ENCODE measurements around the gene LPIN1. TPM values are rescaled to one million over a fixed set of nuclear protein-coding genes. Genes with fewer than 3 reads are reported as not detected.
"Not testable (repeated sequence)": the region's sequence is repeated elsewhere in the genome, so short reads cannot be mapped to it uniquely, and the experiment has no call there.

Gene LPIN1
- polyA plus RNA-seq, 1 donor from 2014 or later: 17.3 TPM

- Mint-ChIP-seq H3K27ac (peak overlapping the region in 2 of 3 donors; percentile 8 to 71), H3K9me3 (no peaks in the 10 kb centered on the region), H3K27me3 (no peaks in the 10 kb centered on the region), H3K4me3 (peak overlapping the region in 2 of 4 donors; percentile 11 to 32), H3K36me3 (peaks cover 1% of the 10 kb centered on the region), H3K4me1 (peaks cover 44 to 53% (median 45%) of the 10 kb centered on the region in 3 donors)
Measured at GRCh38 chr2:11758647-11759046, 12.2 kb downstream of the LPIN1 start.

- Mint-ChIP-seq H3K4me3 (peak overlapping the region in 1 of 4 donors; percentile 65), H3K27ac (peak overlapping the region in 2 of 3 donors; percentile 8 to 71), H3K4me1 (peaks cover 37 to 46% (median 43%) of the 10 kb centered on the region in 3 donors)
- H3K36me3 Mint-ChIP-seq, H3K9me3 Mint-ChIP-seq, H3K27me3 Mint-ChIP-seq: not testable (repeated sequence)
Measured at GRCh38 chr2:11759182-11759975, 12.9 kb downstream of the LPIN1 start.

- H3K27me3 Mint-ChIP-seq: no peaks in the 10 kb centered on the region
- no peaks in the 10 kb centered on the region for H3K9me3 Mint-ChIP-seq
- H3K4me1 Mint-ChIP-seq: peaks cover 22 to 33% (median 32%) of the 10 kb centered on the region in 3 donors
- no peak overlapping the region for H3K27ac Mint-ChIP-seq
- H3K4me3 Mint-ChIP-seq: no peak overlapping the region
- peaks cover 6% of the 10 kb centered on the region for H3K36me3 Mint-ChIP-seq
Measured at GRCh38 chr2:11761259-11761658, 14.8 kb downstream of the LPIN1 start.

GRCh38 chr2:11762031-11762430, 15.6 kb downstream of the LPIN1 start:
- no peaks in the 10 kb centered on the region for H3K27me3 Mint-ChIP-seq
- peak overlapping the region in 1 of 4 donors; percentile 54 for H3K4me3 Mint-ChIP-seq
- H3K4me1 Mint-ChIP-seq: peaks cover 18 to 29% (median 25%) of the 10 kb centered on the region in 3 donors
- H3K36me3 Mint-ChIP-seq: peaks cover 10% of the 10 kb centered on the region
- H3K9me3 Mint-ChIP-seq: no peaks in the 10 kb centered on the region
- H3K27ac Mint-ChIP-seq: peak overlapping the region in 1 of 3 donors; percentile 83

- Mint-ChIP-seq H3K4me1 (peaks cover 14 to 25% (median 17%) of the 10 kb centered on the region in 3 donors), H3K36me3 (peaks cover 11% of the 10 kb centered on the region), H3K4me3 (no peak overlapping the region), H3K9me3 (no peaks in the 10 kb centered on the region), H3K27me3 (no peaks in the 10 kb centered on the region), H3K27ac (no peak overlapping the region)
Measured at GRCh38 chr2:11762799-11763461, 16.5 kb downstream of the LPIN1 start.

- peak overlapping the region in 1 of 3 donors; percentile 69 for H3K27ac Mint-ChIP-seq
- peaks cover 11 to 17% (median 12%) of the 10 kb centered on the region in 3 donors for H3K4me1 Mint-ChIP-seq
- H3K9me3 Mint-ChIP-seq: no peaks in the 10 kb centered on the region
- peaks cover 12% of the 10 kb centered on the region for H3K36me3 Mint-ChIP-seq
- no peaks in the 10 kb centered on the region for H3K27me3 Mint-ChIP-seq
- no peak overlapping the region for H3K4me3 Mint-ChIP-seq
Measured at GRCh38 chr2:11764359-11764758, 17.9 kb downstream of the LPIN1 start.

- H3K36me3 Mint-ChIP-seq: peaks cover 12% of the 10 kb centered on the region
- no peaks in the 10 kb centered on the region for H3K27me3 Mint-ChIP-seq
- no peaks in the 10 kb centered on the region for H3K9me3 Mint-ChIP-seq
- H3K4me1 Mint-ChIP-seq: peaks cover 11 to 17% (median 12%) of the 10 kb centered on the region in 3 donors
- peak overlapping the region in 1 of 3 donors; percentile 69 for H3K27ac Mint-ChIP-seq
- no peak overlapping the region for H3K4me3 Mint-ChIP-seq
Measured at GRCh38 chr2:11764920-11765319, 18.5 kb downstream of the LPIN1 start.

GRCh38 chr2:11765501-11765900, 19.1 kb downstream of the LPIN1 start:
- Mint-ChIP-seq H3K36me3 (peaks cover 14% of the 10 kb centered on the region), H3K4me3 (no peak overlapping the region), H3K27me3 (no peaks in the 10 kb centered on the region), H3K4me1 (peaks cover 11 to 17% (median 12%) of the 10 kb centered on the region in 3 donors), H3K27ac (no peak overlapping the region), H3K9me3 (no peaks in the 10 kb centered on the region)

- H3K4me3 Mint-ChIP-seq: no peak overlapping the region
- H3K27me3 Mint-ChIP-seq: no peaks in the 10 kb centered on the region
- no peaks in the 10 kb centered on the region for H3K9me3 Mint-ChIP-seq
- H3K27ac Mint-ChIP-seq: no peak overlapping the region
- peaks cover 9 to 16% (median 9%) of the 10 kb centered on the region in 3 donors for H3K4me1 Mint-ChIP-seq
- peaks cover 14% of the 10 kb centered on the region for H3K36me3 Mint-ChIP-seq
Measured at GRCh38 chr2:11766016-11766415, 19.6 kb downstream of the LPIN1 start.

- peaks cover 15% of the 10 kb centered on the region for H3K36me3 Mint-ChIP-seq
- H3K9me3 Mint-ChIP-seq: no peaks in the 10 kb centered on the region
- H3K27me3 Mint-ChIP-seq: no peaks in the 10 kb centered on the region
- H3K27ac Mint-ChIP-seq: no peak overlapping the region
- H3K4me1 Mint-ChIP-seq: peaks cover 4 to 9% (median 4%) of the 10 kb centered on the region in 3 donors
- H3K4me3 Mint-ChIP-seq: no peak overlapping the region
Measured at GRCh38 chr2:11767779-11768178, 21.3 kb downstream of the LPIN1 start.

GRCh38 chr2:11768946-11769345, 22.5 kb downstream of the LPIN1 start:
- H3K9me3 Mint-ChIP-seq: no peaks in the 10 kb centered on the region
- H3K36me3 Mint-ChIP-seq: peaks cover 15% of the 10 kb centered on the region
- H3K27me3 Mint-ChIP-seq: no peaks in the 10 kb centered on the region
- no peak overlapping the region for H3K27ac Mint-ChIP-seq
- no peak overlapping the region for H3K4me3 Mint-ChIP-seq
- peaks cover 0 to 4% (median 4%) of the 10 kb centered on the region in 3 donors for H3K4me1 Mint-ChIP-seq

GRCh38 chr2:11769516-11769915, 23.1 kb downstream of the LPIN1 start:
- Mint-ChIP-seq H3K27ac (no peak overlapping the region), H3K4me1 (peaks cover 0 to 4% (median 4%) of the 10 kb centered on the region in 3 donors), H3K9me3 (no peaks in the 10 kb centered on the region), H3K27me3 (no peaks in the 10 kb centered on the region), H3K4me3 (no peak overlapping the region), H3K36me3 (peaks cover 15% of the 10 kb centered on the region)

GRCh38 chr2:11770531-11771188, 24.2 kb downstream of the LPIN1 start:
- Mint-ChIP-seq H3K4me3 (no peak overlapping the region), H3K4me1 (peaks cover 7 to 13% (median 12%) of the 10 kb centered on the region in 3 donors), H3K27me3 (no peaks in the 10 kb centered on the region), H3K27ac (no peak overlapping the region), H3K9me3 (no peaks in the 10 kb centered on the region), H3K36me3 (peaks cover 15% of the 10 kb centered on the region)

- H3K27me3 Mint-ChIP-seq: no peaks in the 10 kb centered on the region
- H3K9me3 Mint-ChIP-seq: no peaks in the 10 kb centered on the region
- peak overlapping the region in 1 of 4 donors; percentile 68 for H3K4me3 Mint-ChIP-seq
- no peak overlapping the region for H3K27ac Mint-ChIP-seq
- peaks cover 10 to 18% (median 14%) of the 10 kb centered on the region in 3 donors for H3K4me1 Mint-ChIP-seq
- H3K36me3 Mint-ChIP-seq: peaks cover 7% of the 10 kb centered on the region
Measured at GRCh38 chr2:11771971-11772615, 25.7 kb downstream of the LPIN1 start.

Measured in IgD-negative memory B cell (primary cell).